Measurements from ENCODE around the gene GPR107. TPM values are rescaled to one million over a fixed set of nuclear protein-coding genes. Genes with fewer than 3 reads are reported as not detected.

GPR107 gene
- total and polyA plus RNA-seq, 2 of the 8 experiments (the other 6 are each of a cell fraction or from before 2014, with no cell fraction given), result 19.3 to 30.7 TPM

- H4K5ac ChIP-seq (ENCODE audit: insufficient read length, low read depth, low read length), result no peak overlapping the region
- no peaks in the 10 kb centered on the region; the same call in 1 of the 2 replicates for H3K79me1 ChIP-seq (ENCODE audit: low read depth, low read length)
- H3K27ac ChIP-seq (ENCODE audit: low read depth, low read length), result no peak overlapping the region
- no peak overlapping the region for H2BK120ac ChIP-seq (replicated peaks; ENCODE audit: low read depth, low read length)
- H3K79me2 ChIP-seq (ENCODE audit: control insufficient read depth in 1 of 2, insufficient read depth in 2 of 2, low read length in 2 of 2), result no peaks in the 10 kb centered on the region
- no peaks in the 10 kb centered on the region for H3K27me3 ChIP-seq (replicated peaks in 1 of 4; ENCODE audit: control insufficient read depth in 3 of 4, extremely low read depth in 1 of 4, insufficient read depth in 3 of 4, low read length in 3 of 4)
- no peak overlapping the region for H2BK20ac ChIP-seq (ENCODE audit: low read length)
- H4K91ac ChIP-seq (replicated peaks; ENCODE audit: insufficient read length, low read length), result no peak overlapping the region
- H3K4me1 ChIP-seq (replicated peaks in 1 of 4; ENCODE audit: control insufficient read depth in 3 of 4, insufficient read depth in 4 of 4, low read length in 3 of 4), result peaks cover 1 to 8% (median 4%) of the 10 kb centered on the region in 4 experiments; a peak in 5 of 7 replicates
- H3K4me2 ChIP-seq (ENCODE audit: insufficient read depth in 1 of 2, low read depth in 2 of 2, low read length in 2 of 2), result no peak overlapping the region
- H2AFZ ChIP-seq (ENCODE audit: low read length), result no peak overlapping the region
- H3K18ac ChIP-seq (ENCODE audit: extremely low read depth, low read length), result no peak overlapping the region
- ChIA-PET POLR2A (ENCODE audit: partially characterized antibody) (interaction anchor here (1.6 kb wide), 1 partner anchor 11 kb away, joined by 3 read pairs; no protein-coding TSS in a partner anchor), CTCF (ENCODE audit: partially characterized antibody) (no interaction called here)
- no peak overlapping the region for H2BK15ac ChIP-seq (ENCODE audit: low read length)
- no peaks in the 10 kb centered on the region for H3K9me3 ChIP-seq (ENCODE audit: insufficient read depth in 2 of 2, low read depth in 1 of 2, low read length in 1 of 2)
- H4K20me1 ChIP-seq (replicated peaks in 1 of 2; ENCODE audit: control insufficient read depth in 1 of 2, insufficient read depth in 2 of 2, low read length in 2 of 2), result no peaks in the 10 kb centered on the region
- no peak overlapping the region for H3K9ac ChIP-seq (replicated peaks in 1 of 4; ENCODE audit: extremely low read depth in 1 of 4, low read depth in 3 of 4, low read length in 3 of 4)
- peaks cover 0 to 20% (median 7%) of the 10 kb centered on the region in 4 experiments; a peak in 5 of 8 replicates for H3K36me3 ChIP-seq (ENCODE audit: control insufficient read depth in 2 of 4, insufficient read depth in 4 of 4, low read length in 3 of 4)
- FAIRE-seq, result no peak
- no peak overlapping the region for H3K4ac ChIP-seq (replicated peaks; ENCODE audit: insufficient read length, low read depth, low read length)
- no peak overlapping the region for H3K56ac ChIP-seq (replicated peaks; ENCODE audit: insufficient read length, low read depth, low read length)
- no peak overlapping the region for H3K14ac ChIP-seq (ENCODE audit: insufficient read length)
- no peaks in the 10 kb centered on the region for H3K23me2 ChIP-seq (ENCODE audit: low read depth, low read length)
- no peak for TF ChIP-seq SRF (IDR thresholded peaks at IDR 0.05; ENCODE audit: low read depth, low read length)
- H4K8ac ChIP-seq (ENCODE audit: extremely low read depth, insufficient read depth, low read length), result no peak overlapping the region
- no peak for DNase-seq (ENCODE audit: low read depth in 1 of 2, low spot score in 2 of 2)
- no peak overlapping the region for H3K23ac ChIP-seq (ENCODE audit: insufficient read length)
- no peak overlapping the region for H2AK5ac ChIP-seq (ENCODE audit: low read depth, low read length)
- no peak overlapping the region for H2BK5ac ChIP-seq (ENCODE audit: low read depth, low read length)
- no peak overlapping the region for H2BK12ac ChIP-seq (ENCODE audit: low read depth, low read length)
- WGBS, 2 experiments (ENCODE audit: extremely low coverage in 1 of 2, insufficient coverage in 1 of 2, insufficient read length in 1 of 2, insufficient replicate concordance in 2 of 2, low coverage in 1 of 2, low lambda C conversion rate in 2 of 2, missing lambda C conversion rate in 1 of 2), result 96% methylated on average over 7 of the region's 7 CpGs; no CpG with 5 or more reads in 1 of the 2 experiments
- H3K4me3 ChIP-seq (ENCODE audit: extremely low read depth in 1 of 4, insufficient read depth in 2 of 4, low read depth in 3 of 4, low read length in 4 of 4), result no peak overlapping the region
Observed at GRCh38 chr9:130132746-130133145, 79.0 kb downstream of the GPR107 start.
